Activated CD4-positive, alpha-beta memory T cell treated with anti-CD3 and anti-CD28 coated beads, Interleukin-2, amount 10 ng/mL, durations not matched to agents 7 days and 5 days (primary cell): ENCODE data around the gene LYL1. TPM values are rescaled to one million over a fixed set of nuclear protein-coding genes. Genes with fewer than 3 reads are reported as not detected.

Experiments used
- CTCF ChIA-PET: fragments of 350-600 bp; sonication (Branson Sonifier 250); formaldehyde crosslinking; loops from one replicate; lab custom pipeline; 2021; ENCODE audit warnings: antibody characterized with exemption, inconsistent platforms; lab: Charles Lee
- POLR2A ChIA-PET: fragments of 350-600 bp; sonication (Branson Sonifier 250); formaldehyde crosslinking; loops from one replicate; lab custom pipeline; 2021; ENCODE audit warnings: antibody characterized with exemption; lab: Charles Lee
- DNase-seq: peaks from one replicate; pipeline ENCODE4 v3.0.0-alpha.2; 2020
- H3K27ac Mint-ChIP-seq: one replicate; pipeline ENCODE4 v1.8.0; 2021; ENCODE audit warnings: mild to moderate bottlenecking, mixed read lengths
- H3K27me3 Mint-ChIP-seq: one replicate; pipeline ENCODE4 v1.8.0; 2021; ENCODE audit warnings: mixed read lengths
- H3K36me3 Mint-ChIP-seq: one replicate; pipeline ENCODE4 v1.8.0; 2021; ENCODE audit warnings: low read depth, mixed read lengths
- H3K4me1 Mint-ChIP-seq: one replicate; pipeline ENCODE4 v1.8.0; 2021; ENCODE audit warnings: mixed read lengths
- H3K4me3 Mint-ChIP-seq: one replicate; pipeline ENCODE4 v1.8.0; 2021; ENCODE audit warnings: mild to moderate bottlenecking, mixed read lengths
- H3K9me3 Mint-ChIP-seq: one replicate; pipeline ENCODE4 v1.8.0; 2021; ENCODE audit warnings: mixed read lengths
- total RNA-seq, 2 experiments: library from RNA; stranded (reverse); gene quantifications; one replicate each; pipeline ENCODE4 v1.2.3, GENCODE V29; 2021

LYL1 gene
- total RNA-seq, 2 experiments from 2014 or later = 5.7 to 6.2 TPM

DNA sequence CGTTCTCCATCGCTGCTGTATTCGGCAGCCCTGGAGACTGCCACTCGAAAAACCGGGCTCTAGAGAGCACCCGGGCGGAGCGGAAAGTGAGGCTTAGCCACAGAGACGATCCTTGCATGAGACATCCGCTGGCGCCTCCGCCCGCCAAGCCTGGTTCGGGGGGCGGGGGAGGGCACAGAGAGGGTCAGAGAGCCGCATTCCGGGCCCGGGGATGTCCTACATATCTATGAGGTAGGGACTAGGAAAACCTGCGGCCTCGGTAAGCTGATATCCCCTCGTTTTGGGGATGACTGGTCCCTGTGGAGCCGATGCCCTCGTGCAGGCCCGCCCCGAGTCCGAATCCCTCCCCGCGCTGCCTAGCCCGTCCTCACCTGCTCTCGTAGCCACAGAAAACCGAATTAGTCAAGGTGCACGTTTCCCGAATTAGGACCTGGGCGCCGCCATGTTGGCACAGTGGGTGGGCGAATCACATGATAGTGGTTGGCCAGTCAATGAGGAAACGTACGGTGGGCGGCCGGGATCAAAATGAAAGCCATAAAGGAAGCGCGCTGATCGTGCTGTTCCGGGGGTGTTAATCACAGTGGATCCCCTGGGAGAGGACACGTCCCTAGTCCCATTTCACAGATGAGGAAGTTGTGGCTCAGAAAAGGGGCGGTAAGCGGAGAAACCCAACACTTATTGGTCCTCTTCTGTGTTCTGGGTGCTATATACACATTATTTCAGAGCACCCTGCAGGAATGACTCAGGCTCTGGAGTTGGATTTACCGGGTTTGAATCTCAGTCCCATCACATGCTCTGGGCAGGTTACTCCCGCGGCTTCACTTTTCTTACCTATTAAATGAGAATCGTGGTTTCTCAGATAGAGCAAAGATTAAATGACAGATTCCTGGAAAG, 13.9 kb upstream of the LYL1 start, which contains the start of gene TRMT1:
TSS of gene TRMT1 (minus strand) at position 459 of the 894 bp plus-strand sequence. CDS start at position 118, 341 bp downstream.
- Mint-ChIP-seq H3K4me3 (peak within 1 kb of the TSS; percentile 96), H3K36me3 (peaks cover 6% of the 10 kb centered on the region), H3K27ac (peak within 1 kb of the TSS; percentile 94), H3K27me3 (no peaks in the 10 kb centered on the region), H3K9me3 (no peaks in the 10 kb centered on the region), H3K4me1 (peaks cover 39% of the 10 kb centered on the region)
- POLR2A ChIA-PET = interaction anchor here (0.6 to 6.6 kb wide), 10 partner anchors 11 to 183 kb away, joined by 3 to 79 read pairs (median 15); partner anchors contain the start of gene FARSA
- DNase-seq = peak; percentile 93
- CTCF ChIA-PET = interaction anchor here (0.8 to 2.4 kb wide), 6 partner anchors 12 to 146 kb away, joined by 3 to 12 read pairs (median 6); no protein-coding TSS in a partner anchor

DNA sequence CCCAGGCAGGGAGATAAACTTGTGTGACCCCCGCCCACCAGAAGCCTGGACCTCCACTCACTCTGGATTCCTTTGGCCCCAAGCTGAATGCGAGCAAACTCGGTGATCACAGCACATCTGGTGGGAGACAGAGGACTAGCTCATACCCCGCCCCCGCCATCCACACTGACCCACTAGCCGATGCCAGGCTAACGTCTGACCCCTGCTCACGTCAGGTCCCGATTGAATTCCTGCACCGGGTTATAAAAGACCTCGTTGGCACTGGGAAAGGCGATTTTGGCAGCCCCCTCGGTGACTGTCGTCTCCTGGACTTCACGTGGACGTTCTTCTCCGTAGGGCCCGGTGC, 13.3 kb upstream of the LYL1 start:
- no peaks in the 10 kb centered on the region for H3K27me3 Mint-ChIP-seq
- ChIA-PET CTCF (interaction anchor here (1.2 kb wide), 1 partner anchor 11 kb away, joined by 4 read pairs; no protein-coding TSS in a partner anchor), POLR2A (interaction anchor here (0.6 to 6.6 kb wide), 7 partner anchors 10 to 182 kb away, joined by 3 to 79 read pairs (median 12); partner anchors contain the start of genes FARSA, IER2 and STX10)
- H3K4me3 Mint-ChIP-seq = peak overlapping the region; percentile 96
- peaks cover 33% of the 10 kb centered on the region for H3K4me1 Mint-ChIP-seq
- no peaks in the 10 kb centered on the region for H3K9me3 Mint-ChIP-seq
- peaks cover 6% of the 10 kb centered on the region for H3K36me3 Mint-ChIP-seq
- no peak for DNase-seq
- H3K27ac Mint-ChIP-seq = peak overlapping the region; percentile 94

- Mint-ChIP-seq H3K27ac (no peak overlapping the region), H3K27me3 (no peaks in the 10 kb centered on the region), H3K36me3 (peaks cover 4% of the 10 kb centered on the region), H3K4me3 (no peak overlapping the region), H3K4me1 (peaks cover 16% of the 10 kb centered on the region), H3K9me3 (no peaks in the 10 kb centered on the region)
- POLR2A ChIA-PET = interaction anchor here (1.0 to 1.2 kb wide), 2 partner anchors 8 to 40 kb away, joined by 3 to 6 read pairs; no protein-coding TSS in a partner anchor
- DNase-seq = no peak
- CTCF ChIA-PET = no interaction called here
Observed at GRCh38 chr19:13112555-13112954, 9.9 kb upstream of the LYL1 start.

DNA sequence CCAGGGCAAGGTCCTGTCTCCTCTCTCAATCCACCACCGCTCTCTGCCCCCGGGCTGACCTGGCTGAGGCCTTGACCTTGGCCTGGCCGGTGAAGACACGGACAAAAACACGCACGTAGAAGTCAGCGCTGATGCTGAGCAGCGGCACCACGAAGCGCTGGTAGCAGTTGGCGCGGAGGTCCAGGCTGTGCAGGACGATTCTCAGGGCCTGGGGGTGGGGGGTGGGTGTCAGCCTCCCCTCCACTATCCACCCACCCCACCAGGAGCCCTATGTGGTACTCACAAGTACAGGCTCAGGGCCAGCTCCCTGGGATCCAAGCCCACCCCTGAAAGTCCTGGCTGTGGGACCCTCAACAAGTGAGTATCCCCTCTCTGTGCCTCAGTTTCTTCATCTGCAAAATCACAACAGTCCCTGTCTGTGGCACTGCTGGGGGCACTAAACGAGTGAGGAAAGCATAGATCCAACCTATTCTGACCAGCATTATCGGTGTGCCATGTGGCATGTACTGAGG, 7.5 kb upstream of the LYL1 start:
- Mint-ChIP-seq H3K4me3 (no peak overlapping the region), H3K27me3 (no peaks in the 10 kb centered on the region), H3K9me3 (no peaks in the 10 kb centered on the region), H3K4me1 (peaks cover 8% of the 10 kb centered on the region), H3K27ac (no peak overlapping the region), H3K36me3 (peaks cover 6% of the 10 kb centered on the region)
- POLR2A ChIA-PET = no interaction called here
- CTCF ChIA-PET = no interaction called here
- DNase-seq = no peak

DNA sequence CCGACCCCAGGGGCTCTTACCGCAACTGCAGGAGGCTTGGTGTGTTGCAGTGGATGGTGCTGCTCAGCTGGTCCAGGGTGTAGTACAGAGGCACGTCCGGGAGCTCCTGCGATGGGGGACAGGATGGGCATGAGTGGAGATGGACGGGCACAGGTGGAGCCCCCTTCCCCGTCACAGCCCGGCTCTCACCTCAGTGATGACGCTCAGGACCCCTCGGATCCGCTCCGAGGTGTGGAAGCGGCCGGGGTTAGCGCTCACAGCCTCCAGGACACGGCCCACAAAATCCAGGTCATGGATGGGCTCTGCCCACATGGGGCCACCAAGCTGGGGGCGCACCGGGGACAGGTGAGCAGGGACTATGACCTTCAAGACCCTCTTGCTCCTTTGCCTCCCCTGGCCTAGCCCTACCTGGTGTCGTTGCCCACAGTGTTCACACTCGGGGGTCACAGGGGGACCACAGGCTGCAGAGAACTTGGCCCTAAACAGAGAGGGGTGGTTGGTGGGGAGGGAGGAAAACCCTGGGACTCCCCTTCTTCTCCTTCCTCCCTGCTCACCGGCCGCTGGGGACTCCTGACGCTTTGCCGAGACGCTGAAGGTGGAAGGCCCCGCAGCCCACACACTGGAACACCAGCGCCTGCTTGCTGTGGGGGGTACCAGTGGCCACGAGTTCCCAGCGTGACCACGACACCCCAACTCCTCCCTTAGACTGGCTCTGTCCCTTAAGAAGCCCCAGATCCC, 6.9 kb upstream of the LYL1 start:
- no peaks in the 10 kb centered on the region for H3K9me3 Mint-ChIP-seq

GRCh38 chr19:13104848-13105711, 2.4 kb upstream of the LYL1 start:
- POLR2A ChIA-PET = interaction anchor here (0.8 to 3.9 kb wide), 9 partner anchors 8 to 312 kb away, joined by 3 to 46 read pairs (median 6); partner anchors contain the start of genes IER2, NACC1, STX10 and TRMT1
- H3K27me3 Mint-ChIP-seq = no peaks in the 10 kb centered on the region
- peak overlapping the region; percentile 90 for H3K4me3 Mint-ChIP-seq
- DNase-seq = peak; percentile 57
- peaks cover 3% of the 10 kb centered on the region for H3K9me3 Mint-ChIP-seq
- CTCF ChIA-PET = interaction anchor here (0.8 to 3.1 kb wide), 15 partner anchors 9 to 140 kb away, joined by 3 to 16 read pairs (median 5); partner anchors contain the start of genes IER2, NACC1 and STX10
- peaks cover 9% of the 10 kb centered on the region for H3K36me3 Mint-ChIP-seq
- H3K4me1 Mint-ChIP-seq = peaks cover 38% of the 10 kb centered on the region
- peak overlapping the region; percentile 89 for H3K27ac Mint-ChIP-seq

More for the DNA sequence above, 6.9 kb upstream of the LYL1 start:
- Mint-ChIP-seq H3K27ac (no peak overlapping the region), H3K27me3 (no peaks in the 10 kb centered on the region), H3K36me3 (peaks cover 8% of the 10 kb centered on the region), H3K4me3 (no peak overlapping the region), H3K4me1 (peaks cover 10% of the 10 kb centered on the region)
- ChIA-PET CTCF (interaction anchor here (1.5 kb wide), 1 partner anchor 132 kb away, joined by 6 read pairs; no protein-coding TSS in a partner anchor), POLR2A (no interaction called here)
- DNase-seq = no peak

DNA sequence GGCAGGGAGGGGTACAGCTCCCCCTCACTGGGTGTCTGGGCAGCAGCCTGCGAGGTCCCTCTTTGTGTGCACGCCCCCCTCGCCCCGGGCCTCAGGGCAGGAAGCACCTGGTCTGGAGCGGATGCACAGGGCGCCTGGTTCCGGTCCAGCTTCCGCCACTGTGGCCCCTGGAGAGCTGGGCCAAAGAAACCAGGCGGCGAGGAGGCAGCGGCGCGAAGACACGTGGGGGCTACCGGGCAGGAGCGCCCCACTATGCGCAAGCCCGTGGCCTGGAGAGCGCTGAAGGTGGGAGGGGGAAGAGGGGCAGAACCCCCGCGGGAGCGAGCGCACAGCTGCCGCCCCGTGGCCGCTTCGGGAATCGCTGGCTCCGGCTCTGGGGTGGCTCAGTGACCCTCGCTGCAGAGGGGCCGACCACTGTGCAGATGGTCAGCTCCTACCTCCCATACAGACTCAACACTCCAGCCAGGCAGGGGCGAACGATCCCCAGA, 1.7 kb upstream of the LYL1 start:
- peak; percentile 70 for DNase-seq
- peak overlapping the region; percentile 89 for H3K27ac Mint-ChIP-seq
- H3K4me3 Mint-ChIP-seq = peak overlapping the region; percentile 90
- POLR2A ChIA-PET = interaction anchor here (1.2 to 3.9 kb wide), 8 partner anchors 9 to 311 kb away, joined by 4 to 46 read pairs (median 8); partner anchors contain the start of genes IER2, NACC1, STX10 and TRMT1
- peaks cover 4% of the 10 kb centered on the region for H3K9me3 Mint-ChIP-seq
- peaks cover 13% of the 10 kb centered on the region for H3K36me3 Mint-ChIP-seq
- CTCF ChIA-PET = interaction anchor here (0.7 to 3.1 kb wide), 17 partner anchors 8 to 219 kb away, joined by 3 to 16 read pairs (median 5); partner anchors contain the start of genes IER2, NACC1 and STX10
- H3K27me3 Mint-ChIP-seq = no peaks in the 10 kb centered on the region
- peaks cover 45% of the 10 kb centered on the region for H3K4me1 Mint-ChIP-seq

DNA sequence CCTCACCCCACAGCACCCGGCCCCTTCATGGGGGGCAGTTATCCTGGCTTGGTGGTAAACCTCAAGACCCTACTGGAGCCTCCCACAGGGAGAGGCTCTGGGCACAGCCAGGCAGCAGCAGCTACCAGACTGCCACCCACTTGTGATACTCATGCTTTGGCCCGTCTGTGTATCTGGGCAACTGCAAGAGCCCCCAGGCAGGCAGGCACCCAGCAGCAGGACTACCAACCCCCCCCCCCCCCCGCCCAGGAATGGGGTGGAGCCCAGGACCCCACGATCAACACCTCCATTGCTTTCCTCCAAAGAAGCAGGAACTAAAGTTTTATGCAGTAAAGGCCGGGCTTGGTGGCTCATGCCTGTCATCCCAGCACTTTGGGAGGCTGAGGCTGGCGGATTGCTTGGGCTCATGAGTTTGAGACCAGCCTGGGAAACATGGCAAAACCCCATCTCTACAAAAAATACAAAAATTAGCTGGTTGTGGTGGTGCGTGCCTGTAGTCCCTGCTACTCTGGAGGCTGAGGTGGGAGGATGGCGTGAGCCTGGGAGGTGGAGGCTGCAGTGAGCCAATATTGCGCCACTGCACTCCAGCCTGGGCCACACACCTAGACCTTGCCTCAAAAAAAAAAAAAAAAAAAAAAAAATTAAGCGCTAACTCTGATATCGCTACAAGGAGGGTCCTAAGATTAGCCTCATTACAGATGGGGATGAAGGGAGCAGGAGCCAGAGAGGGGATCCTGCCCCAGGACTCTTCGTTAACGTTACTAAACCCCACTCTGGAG, 1.1 kb upstream of the LYL1 start:
- ChIA-PET CTCF (interaction anchor here (0.7 to 3.1 kb wide), 13 partner anchors 8 to 219 kb away, joined by 3 to 16 read pairs (median 6); partner anchors contain the start of genes IER2, NACC1 and STX10), POLR2A (interaction anchor here (1.2 to 3.9 kb wide), 8 partner anchors 9 to 311 kb away, joined by 4 to 46 read pairs (median 8); partner anchors contain the start of genes IER2, NACC1, STX10 and TRMT1)
- H3K4me3 Mint-ChIP-seq = peak overlapping the region; percentile 90
- DNase-seq = no peak
- peaks cover 15% of the 10 kb centered on the region for H3K36me3 Mint-ChIP-seq
- peaks cover 49% of the 10 kb centered on the region for H3K4me1 Mint-ChIP-seq
- peaks cover 4% of the 10 kb centered on the region for H3K9me3 Mint-ChIP-seq
- H3K27me3 Mint-ChIP-seq = peaks cover 3% of the 10 kb centered on the region
- peak overlapping the region; percentile 89 for H3K27ac Mint-ChIP-seq

- Mint-ChIP-seq H3K36me3 (peaks cover 11% of the 10 kb centered on the region), H3K27me3 (peaks cover 11% of the 10 kb centered on the region), H3K27ac (no peak overlapping the region), H3K4me1 (peaks cover 57% of the 10 kb centered on the region), H3K9me3 (peaks cover 4% of the 10 kb centered on the region), H3K4me3 (peak overlapping the region; percentile 63)
- ChIA-PET CTCF (no interaction called here), POLR2A (interaction anchor here (1.0 kb wide), 1 partner anchor 50 kb away, joined by 5 read pairs; no protein-coding TSS in a partner anchor)
- no peak for DNase-seq
Observed at GRCh38 chr19:13102416-13102665, 317 bp downstream of the LYL1 start.

DNA sequence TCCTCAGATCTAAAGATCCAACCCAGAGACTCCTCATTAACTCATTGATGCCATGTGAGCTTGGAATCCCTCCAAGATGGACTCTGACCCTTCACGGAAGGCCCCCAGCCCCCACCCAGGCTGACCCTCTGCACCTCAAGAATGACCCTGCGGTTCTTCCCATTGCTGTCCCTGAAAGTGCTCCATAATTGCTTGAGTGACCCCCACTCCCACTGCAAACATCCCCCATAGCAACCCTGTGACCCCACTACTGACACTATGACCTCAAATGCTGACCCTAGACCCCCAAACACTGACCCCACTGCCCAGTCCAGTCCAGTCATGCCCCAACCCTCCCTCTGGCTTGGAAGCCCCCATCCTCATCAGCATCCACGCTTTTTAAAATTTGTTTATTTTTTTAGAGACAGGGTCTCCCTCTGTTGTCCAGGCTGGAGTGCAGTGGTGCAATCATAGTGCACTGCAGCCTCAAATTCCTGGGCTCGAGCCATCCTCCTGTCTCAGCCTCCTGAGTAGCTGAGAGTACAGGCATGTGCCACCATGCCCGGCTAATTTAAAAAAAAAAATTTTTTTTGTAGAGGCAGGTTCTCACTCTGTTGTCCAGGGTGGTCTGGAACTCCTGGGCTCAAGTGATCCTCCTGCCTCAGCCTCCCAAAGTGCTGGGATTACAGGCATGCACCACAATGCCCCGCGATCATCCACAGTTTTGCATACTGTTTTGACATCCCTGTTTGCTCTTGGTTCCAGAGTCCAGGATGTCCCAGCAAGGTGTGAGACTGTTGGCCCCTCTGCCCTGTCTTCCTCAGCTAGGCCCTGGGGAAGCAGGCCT, 855 bp downstream of the LYL1 start:
- Mint-ChIP-seq H3K4me3 (peak overlapping the region; percentile 63), H3K36me3 (peaks cover 11% of the 10 kb centered on the region), H3K4me1 (peaks cover 61% of the 10 kb centered on the region), H3K27me3 (peaks cover 16% of the 10 kb centered on the region), H3K27ac (no peak overlapping the region), H3K9me3 (peaks cover 4% of the 10 kb centered on the region)
- DNase-seq = no peak
- POLR2A ChIA-PET = interaction anchor here (0.8 to 1.0 kb wide), 2 partner anchors 50 to 238 kb away, joined by 3 to 5 read pairs; no protein-coding TSS in a partner anchor
- CTCF ChIA-PET = no interaction called here
